HUES6 (cell line): ENCODE data around the gene MCOLN1.
A peak's percentile ranks its signal among the peaks of the same experiment; 100 is the strongest.

Experiments used
- H3K27ac ChIP-seq: 2 replicates; pipeline ENCODE4 v1.7.0; 2013; ENCODE audit warnings: low read depth, mild to moderate bottlenecking, low read length, inconsistent platforms
- H3K27me3 ChIP-seq: 2 replicates; pipeline ENCODE4 v1.6.1; 2013; ENCODE audit warnings: low read length; ENCODE audit not compliant: control insufficient read depth, insufficient read depth
- H3K36me3 ChIP-seq: 2 replicates; pipeline ENCODE4 v1.6.1; 2013; ENCODE audit warnings: low read length; ENCODE audit not compliant: control insufficient read depth, insufficient read depth
- H3K4me1 ChIP-seq: 2 replicates; pipeline ENCODE4 v1.6.1; 2013; ENCODE audit warnings: low read length; ENCODE audit not compliant: control insufficient read depth, insufficient read depth
- H3K4me3 ChIP-seq: 2 replicates; pipeline ENCODE4 v1.5.1; 2013; ENCODE audit warnings: low read depth, low read length
- H3K9ac ChIP-seq: one replicate; pipeline ENCODE4 v1.6.1; 2013; ENCODE audit warnings: mild to moderate bottlenecking, low read length
- H3K9me3 ChIP-seq: 2 replicates; pipeline ENCODE4 v1.6.1; 2013; ENCODE audit warnings: low read depth, low read length; ENCODE audit not compliant: control insufficient read depth, insufficient read depth

The MCOLN1 gene

DNA sequence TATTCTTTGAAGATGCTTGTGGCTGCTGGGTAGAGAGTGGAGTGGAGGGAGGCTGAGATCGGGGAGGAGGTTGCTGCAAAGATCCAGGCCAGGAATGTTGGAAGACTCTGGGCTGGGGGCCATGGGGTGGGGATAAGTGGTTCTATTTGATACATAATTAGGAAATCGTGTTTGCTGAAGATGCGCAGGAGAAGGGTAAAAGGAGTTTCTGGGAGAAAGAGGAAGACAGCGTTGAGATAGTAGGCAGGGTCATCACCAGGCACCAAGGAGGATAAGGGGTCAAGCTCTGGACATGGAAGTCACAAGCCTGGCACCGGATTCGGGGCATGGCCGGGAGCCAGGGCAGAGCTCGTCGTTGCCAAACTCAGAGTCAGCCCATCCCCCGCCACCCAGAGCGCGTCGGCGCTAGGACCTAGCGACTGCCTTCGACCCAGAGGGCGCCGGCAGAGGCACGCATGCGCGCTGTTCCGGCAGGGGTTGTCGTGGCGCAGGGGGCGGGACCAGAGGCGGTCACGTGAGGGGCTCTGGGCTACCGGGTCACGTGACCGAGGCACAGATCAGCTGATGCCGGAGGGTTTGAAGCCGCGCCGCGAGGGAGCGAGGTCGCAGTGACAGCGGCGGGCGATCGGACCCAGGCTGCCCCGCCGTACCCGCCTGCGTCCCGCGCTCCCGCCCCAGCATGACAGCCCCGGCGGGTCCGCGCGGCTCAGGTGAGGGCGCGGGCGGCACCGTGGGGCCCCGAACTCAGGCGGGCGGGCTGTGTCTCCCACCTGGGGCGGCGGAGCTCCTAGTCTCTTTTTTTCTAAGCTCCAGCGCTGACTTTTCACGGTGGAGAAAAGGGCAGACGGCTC, at the start of gene MCOLN1:
Gene MCOLN1, plus strand, starts transcription at position 553 of the 851 bp plus-strand sequence. Its CDS starts 127 bp downstream, at position 680.
- H3K9ac ChIP-seq: peak within 1 kb of the TSS; percentile 52
- H3K27me3 ChIP-seq: no peaks in the 10 kb centered on the region
- H3K4me3 ChIP-seq: peak within 1 kb of the TSS; percentile 66
- H3K27ac ChIP-seq: no peak within 1 kb of the TSS
- peaks cover 3% of the 10 kb centered on the region; the same call in 1 of the 2 replicates for H3K36me3 ChIP-seq
- H3K4me1 ChIP-seq: peaks cover 3% of the 10 kb centered on the region; the same call in 1 of the 2 replicates
- no peaks in the 10 kb centered on the region for H3K9me3 ChIP-seq

GRCh38 chr19:7475665-7476064, 46.8 kb upstream of the MCOLN1 start:
- no peaks in the 10 kb centered on the region for H3K9me3 ChIP-seq
- H3K4me1 ChIP-seq: peaks cover 6% of the 10 kb centered on the region
- no peak overlapping the region for H3K27ac ChIP-seq
- H3K4me3 ChIP-seq: no peak overlapping the region
- H3K27me3 ChIP-seq: no peaks in the 10 kb centered on the region
- H3K36me3 ChIP-seq: peaks cover 17% of the 10 kb centered on the region
- no peak overlapping the region for H3K9ac ChIP-seq

DNA sequence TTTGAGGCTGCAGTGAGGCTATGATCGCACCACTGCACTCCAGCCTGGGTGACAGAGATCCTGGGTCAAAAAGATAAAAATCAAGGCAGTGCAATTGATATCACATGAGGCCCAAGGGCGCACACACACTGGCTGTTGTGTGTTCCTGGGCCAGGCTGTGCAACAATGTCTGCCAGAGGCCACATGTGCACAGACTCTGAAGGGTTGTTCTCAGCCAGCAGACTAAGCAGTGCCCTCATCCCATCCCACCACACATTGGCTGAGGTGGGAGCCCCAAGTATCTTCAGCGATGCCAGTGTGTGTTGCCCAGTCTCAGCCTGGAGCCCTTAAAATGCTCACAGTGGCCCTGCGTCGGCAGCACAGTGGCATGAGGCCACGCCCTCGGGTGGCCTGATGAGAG, 46.2 kb upstream of the MCOLN1 start:
- peaks cover 10% of the 10 kb centered on the region for H3K4me1 ChIP-seq
- no peaks in the 10 kb centered on the region for H3K9me3 ChIP-seq
- H3K9ac ChIP-seq: no peak overlapping the region
- H3K36me3 ChIP-seq: peaks cover 11% of the 10 kb centered on the region
- no peak overlapping the region for H3K4me3 ChIP-seq
- no peaks in the 10 kb centered on the region for H3K27me3 ChIP-seq
- H3K27ac ChIP-seq: no peak overlapping the region

GRCh38 chr19:7476777-7477494, 45.5 kb upstream of the MCOLN1 start:
- no peak overlapping the region for H3K9ac ChIP-seq
- peaks cover 5% of the 10 kb centered on the region; the same call in 1 of the 2 replicates for H3K36me3 ChIP-seq
- H3K4me1 ChIP-seq: peaks cover 10% of the 10 kb centered on the region
- no peak overlapping the region for H3K27ac ChIP-seq
- peaks cover 2% of the 10 kb centered on the region; the same call in 1 of the 2 replicates for H3K9me3 ChIP-seq
- H3K4me3 ChIP-seq: no peak overlapping the region
- no peaks in the 10 kb centered on the region for H3K27me3 ChIP-seq

GRCh38 chr19:7477758-7478157, 44.7 kb upstream of the MCOLN1 start:
- Histone ChIP-seq H3K9me3 (peaks cover 2% of the 10 kb centered on the region; the same call in 1 of the 2 replicates), H3K4me1 (peaks cover 13% of the 10 kb centered on the region), H3K27me3 (no peaks in the 10 kb centered on the region), H3K36me3 (no peaks in the 10 kb centered on the region), H3K9ac (no peak overlapping the region), H3K4me3 (no peak overlapping the region), H3K27ac (no peak overlapping the region)

GRCh38 chr19:7478173-7478842, 44.1 kb upstream of the MCOLN1 start:
- peaks cover 2% of the 10 kb centered on the region; the same call in 1 of the 2 replicates for H3K9me3 ChIP-seq
- no peaks in the 10 kb centered on the region for H3K27me3 ChIP-seq
- no peaks in the 10 kb centered on the region for H3K36me3 ChIP-seq
- no peak overlapping the region for H3K27ac ChIP-seq
- H3K4me1 ChIP-seq: peaks cover 16% of the 10 kb centered on the region
- H3K4me3 ChIP-seq: no peak overlapping the region
- no peak overlapping the region for H3K9ac ChIP-seq

- Histone ChIP-seq H3K27me3 (no peaks in the 10 kb centered on the region), H3K4me1 (peaks cover 22% of the 10 kb centered on the region), H3K27ac (no peak overlapping the region)
Observed at GRCh38 chr19:7478843-7479227, 43.6 kb upstream of the MCOLN1 start.

DNA sequence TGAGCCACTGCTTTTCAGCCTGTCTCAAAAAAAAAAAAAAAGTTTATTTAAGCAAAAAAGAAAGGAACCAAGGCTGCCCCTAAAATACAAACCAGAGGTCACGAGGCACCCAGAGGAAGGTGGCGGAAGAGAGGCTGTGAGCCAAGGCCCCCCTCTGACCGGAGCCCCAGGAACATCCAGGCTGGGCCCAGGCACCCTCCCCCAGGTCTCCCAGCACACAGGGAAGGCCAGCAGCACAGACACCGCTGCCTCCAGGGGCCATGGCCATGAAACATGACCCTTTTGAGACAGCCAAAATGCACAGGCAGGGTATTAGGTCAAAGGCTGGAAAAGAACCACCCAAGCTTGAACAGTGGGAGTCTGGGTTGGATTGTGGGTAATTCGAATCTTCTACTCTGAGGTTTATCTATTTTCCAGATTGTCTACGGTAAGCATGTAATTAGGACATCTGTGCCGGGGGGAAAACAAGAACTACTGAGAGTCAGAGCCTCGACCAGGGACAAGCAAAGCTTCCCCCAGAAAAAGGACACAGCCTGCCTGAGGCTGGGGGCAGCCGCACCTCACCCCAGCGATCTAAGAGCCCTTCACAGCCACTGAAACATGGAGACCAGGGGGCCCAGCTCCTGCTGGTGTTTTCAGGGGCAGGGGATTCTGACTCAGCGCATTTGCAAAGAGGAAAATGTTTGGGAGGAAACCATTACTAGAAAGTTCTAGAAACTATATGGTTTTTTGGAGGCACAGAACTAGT, 42.0 kb upstream of the MCOLN1 start:
- Histone ChIP-seq H3K4me1 (peaks cover 22% of the 10 kb centered on the region), H3K9me3 (peaks cover 2% of the 10 kb centered on the region; the same call in 1 of the 2 replicates), H3K9ac (peak overlapping the region; percentile 31), H3K27me3 (no peaks in the 10 kb centered on the region), H3K4me3 (no peak overlapping the region), H3K27ac (peak overlapping the region; percentile 50; the same call in 1 of the 2 replicates), H3K36me3 (no peaks in the 10 kb centered on the region)

More at GRCh38 chr19:7478843-7479227, 43.6 kb upstream of the MCOLN1 start:
- H3K9me3 ChIP-seq: peaks cover 2% of the 10 kb centered on the region; the same call in 1 of the 2 replicates
- H3K36me3 ChIP-seq: no peaks in the 10 kb centered on the region
- no peak overlapping the region for H3K9ac ChIP-seq
- no peak overlapping the region for H3K4me3 ChIP-seq

GRCh38 chr19:7480970-7481255, 41.5 kb upstream of the MCOLN1 start:
- H3K4me1 ChIP-seq: peaks cover 22% of the 10 kb centered on the region
- H3K9me3 ChIP-seq: peaks cover 2% of the 10 kb centered on the region; the same call in 1 of the 2 replicates
- no peaks in the 10 kb centered on the region for H3K27me3 ChIP-seq
- H3K9ac ChIP-seq: no peak overlapping the region
- peak overlapping the region; percentile 50; the same call in 1 of the 2 replicates for H3K27ac ChIP-seq
- no peaks in the 10 kb centered on the region for H3K36me3 ChIP-seq
- no peak overlapping the region for H3K4me3 ChIP-seq
